HG03457 (cell line): ENCODE results near the gene KCNK7.

Experiments
- ATAC-seq: cut with Tn5 transposase; IDR thresholded peaks from one replicate; pipeline ENCODE4 v1.9.1; 2021; ENCODE audit warnings: moderate number of reproducible peaks; ENCODE audit not compliant: unreplicated experiment

Gene KCNK7

GRCh38 chr11:65611758-65612603 lies 16.4 kb upstream of the KCNK7 start:
- no peak for ATAC-seq

GRCh38 chr11:65611028-65611757 lies 15.6 kb upstream of the KCNK7 start:
- ATAC-seq, result no peak

- ATAC-seq, result no peak
Measured at GRCh38 chr11:65610404-65610803, 14.8 kb upstream of the KCNK7 start.

- no peak for ATAC-seq
Measured at GRCh38 chr11:65609665-65610064, 14.1 kb upstream of the KCNK7 start.

GRCh38 chr11:65609229-65609628 lies 13.6 kb upstream of the KCNK7 start:
- ATAC-seq, result no peak

- no peak for ATAC-seq
Measured at GRCh38 chr11:65607614-65608426, 12.2 kb upstream of the KCNK7 start.

- ATAC-seq, result no peak
Measured at GRCh38 chr11:65606876-65607613, 11.4 kb upstream of the KCNK7 start.

- ATAC-seq, result no peak
Measured at GRCh38 chr11:65604258-65604657, 8.7 kb upstream of the KCNK7 start.

- no peak for ATAC-seq
Measured at GRCh38 chr11:65599955-65600246, 4.3 kb upstream of the KCNK7 start.

- no peak for ATAC-seq
Measured at GRCh38 chr11:65599216-65599954, 3.8 kb upstream of the KCNK7 start.

- ATAC-seq, result no peak
Measured at GRCh38 chr11:65598258-65598699, 2.7 kb upstream of the KCNK7 start.

GRCh38 chr11:65596520-65596919 lies 920 bp upstream of the KCNK7 start:
- no peak for ATAC-seq

GRCh38 chr11:65595131-65595530 lies 469 bp downstream of the KCNK7 start:
- no peak for ATAC-seq

- ATAC-seq, result no peak
Measured at GRCh38 chr11:65593518-65594414, 1.8 kb downstream of the KCNK7 start.

- ATAC-seq, result no peak
Measured at GRCh38 chr11:65592858-65593517, 2.6 kb downstream of the KCNK7 start.

GRCh38 chr11:65591939-65592857 lies 3.4 kb downstream of the KCNK7 start:
- ATAC-seq, result no peak

- ATAC-seq, result no peak
Measured at GRCh38 chr11:65590240-65590738, 5.3 kb downstream of the KCNK7 start.
